BJ (cell line): ENCODE measurements around the gene SUPT7L. TPM values are rescaled to one million over a fixed set of nuclear protein-coding genes. Genes with fewer than 3 reads are reported as not detected.
A peak's percentile ranks its signal among the peaks of the same experiment; 100 is the strongest.

ENCODE experiments used
- CTCF ChIA-PET: fragments of 350-600 bp; formaldehyde crosslinking; extraction: SDS; loops from one replicate; lab custom pipeline; 2021; ENCODE audit warnings: antibody characterized with exemption, inconsistent platforms; lab: Yijun Ruan, JAX
- POLR2A ChIA-PET: fragments of 300-600 bp; sonication (Branson Sonifier 250); formaldehyde crosslinking; extraction: SDS; loops from one replicate; lab custom pipeline; 2021; ENCODE audit warnings: antibody characterized with exemption; lab: Charles Lee
- DNase-seq: peaks from one replicate; pipeline ENCODE4 v3.0.0-alpha.2; 2011; ENCODE audit warnings: low read depth
- H3K27me3 ChIP-seq: 2 replicates; pipeline ENCODE4 v1.6.0; 2011; ENCODE audit warnings: low read length; ENCODE audit not compliant: control insufficient read depth, insufficient read depth
- H3K36me3 ChIP-seq: 2 replicates; pipeline ENCODE4 v1.5.1; 2011; ENCODE audit warnings: low read length; ENCODE audit not compliant: control insufficient read depth, insufficient read depth
- H3K4me3 ChIP-seq: 2 replicates; pipeline ENCODE4 v1.5.1; 2011; ENCODE audit warnings: low read depth, mild to moderate bottlenecking, control low read depth, low read length
- CTCF ChIP-seq: IDR thresholded peaks from 2 replicates; pipeline ENCODE4 v1.5.1; 2011; ENCODE audit warnings: low read depth, mild to moderate bottlenecking, control low read depth, inconsistent platforms, low read length, moderate library complexity; ENCODE audit not compliant: insufficient read depth
- polyA minus RNA-seq: library from RNA; depleted of rRNA, polyadenylated mRNA; stranded (reverse); fragments of >200 nt; gene quantifications from 2 replicates; pipeline ENCODE4 v1.2.3, GENCODE V29; 2011; rRNA and poly(A)+ RNA removed
- polyA plus RNA-seq: library from polyadenylated mRNA; depleted of rRNA; stranded (reverse); fragments of >200 nt; gene quantifications from 2 replicates; pipeline ENCODE4 v1.2.3, GENCODE V29; 2011; rRNA removed

Gene SUPT7L
- polyA plus RNA-seq (43.5 and 52.0 TPM in 2 replicates), polyA minus RNA-seq (32.0 and 43.6 TPM in 2 replicates)

- Histone ChIP-seq H3K4me3 (peak within 1 kb of the TSS; percentile 75), H3K27me3 (no peaks in the 10 kb centered on the region), H3K36me3 (peaks cover 5% of the 10 kb centered on the region)
- peak; percentile 44 for DNase-seq
- ChIA-PET POLR2A (interaction anchor here (0.7 kb wide), 1 partner anchor 97 kb away, joined by 3 read pairs; no protein-coding TSS in a partner anchor), CTCF (interaction anchor here (0.7 to 1.7 kb wide), 3 partner anchors 8 to 254 kb away, joined by 3 to 13 read pairs (median 3); partner anchors contain the start of gene PPM1G)
- no peak for TF ChIP-seq CTCF
These were observed at the start of gene SUPT7L, which contains the start of gene SLC4A1AP for GRCh38 chr2:27663285-27664153. Gene SUPT7L (minus strand): TSS chr2:27663614. CDS start chr2:27662192, 1,422 bp downstream. Gene SLC4A1AP (plus strand): TSS chr2:27663889. CDS start chr2:27663915, 26 bp downstream.

GRCh38 chr2:27713201-27713600 lies 49.8 kb upstream of the SUPT7L start:
- TF ChIP-seq CTCF, result no peak
- no peaks in the 10 kb centered on the region for H3K27me3 ChIP-seq
- no peaks in the 10 kb centered on the region for H3K36me3 ChIP-seq
- no peak overlapping the region for H3K4me3 ChIP-seq
- CTCF ChIA-PET, result interaction anchor here (0.8 to 2.0 kb wide), 4 partner anchors 9 to 41 kb away, joined by 3 to 9 read pairs (median 4); no protein-coding TSS in a partner anchor
- POLR2A ChIA-PET, result interaction anchor here (0.6 kb wide), 1 partner anchor 268 kb away, joined by 28 read pairs; no protein-coding TSS in a partner anchor
- no peak for DNase-seq

GRCh38 chr2:27712522-27712921 lies 49.1 kb upstream of the SUPT7L start:
- Histone ChIP-seq H3K36me3 (no peaks in the 10 kb centered on the region), H3K27me3 (no peaks in the 10 kb centered on the region), H3K4me3 (no peak overlapping the region)
- ChIA-PET CTCF (interaction anchor here (0.8 to 1.5 kb wide), 4 partner anchors 8 to 42 kb away, joined by 3 to 6 read pairs (median 4); no protein-coding TSS in a partner anchor), POLR2A (no interaction called here)
- TF ChIP-seq CTCF, result no peak
- DNase-seq, result no peak

GRCh38 chr2:27711804-27712203 lies 48.4 kb upstream of the SUPT7L start:
- ChIA-PET CTCF (interaction anchor here (1.2 to 1.5 kb wide), 2 partner anchors 8 to 12 kb away, joined by 3 to 5 read pairs; no protein-coding TSS in a partner anchor), POLR2A (no interaction called here)

More at GRCh38 chr2:27711804-27712203, 48.4 kb upstream of the SUPT7L start:
- H3K27me3 ChIP-seq, result no peaks in the 10 kb centered on the region
- no peak for TF ChIP-seq CTCF
- no peak overlapping the region for H3K4me3 ChIP-seq
- no peaks in the 10 kb centered on the region for H3K36me3 ChIP-seq
- no peak for DNase-seq
